22Rv1 (cell line): ENCODE data around the gene KDM5A.

ENCODE experiments used
- H3K27ac ChIP-seq: fragments of 450-650 bp; 2 replicates; pipeline ENCODE4 v1.5.1; 2017
- ZFX ChIP-seq: fragments of 450-650 bp; IDR thresholded peaks from 2 replicates; pipeline ENCODE4 v1.6.1; 2017; ENCODE audit warnings: antibody characterized with exemption, borderline replicate concordance
- TF ChIP-seq, protein P1 (sequence below): fragments of 450-650 bp; IDR thresholded peaks from 2 replicates; pipeline ENCODE4 v1.5.1; 2017; ENCODE audit warnings: mild to moderate bottlenecking

The KDM5A gene

DNA sequence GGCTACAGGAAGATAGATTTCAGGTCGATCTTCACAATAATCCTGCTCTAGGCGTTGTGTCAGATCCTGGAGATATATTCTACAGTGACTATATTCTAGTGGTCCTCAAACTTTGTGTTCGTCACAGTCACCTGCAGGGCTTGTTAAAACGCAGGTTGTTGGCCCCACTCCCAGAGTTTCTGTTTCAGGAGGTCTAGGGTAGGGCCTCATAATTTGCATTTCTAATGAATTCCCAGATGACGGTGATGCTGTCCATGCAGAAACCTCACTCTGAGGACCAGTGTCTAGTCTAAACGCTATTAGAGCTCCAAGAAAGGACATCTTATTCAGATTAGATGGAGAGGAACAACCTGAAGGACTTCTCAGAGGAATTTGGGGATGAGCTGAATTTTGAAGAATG, 113.3 kb downstream of the KDM5A start:
- TF ChIP-seq ZFX = no peak
- TF ChIP-seq, protein P1, sequence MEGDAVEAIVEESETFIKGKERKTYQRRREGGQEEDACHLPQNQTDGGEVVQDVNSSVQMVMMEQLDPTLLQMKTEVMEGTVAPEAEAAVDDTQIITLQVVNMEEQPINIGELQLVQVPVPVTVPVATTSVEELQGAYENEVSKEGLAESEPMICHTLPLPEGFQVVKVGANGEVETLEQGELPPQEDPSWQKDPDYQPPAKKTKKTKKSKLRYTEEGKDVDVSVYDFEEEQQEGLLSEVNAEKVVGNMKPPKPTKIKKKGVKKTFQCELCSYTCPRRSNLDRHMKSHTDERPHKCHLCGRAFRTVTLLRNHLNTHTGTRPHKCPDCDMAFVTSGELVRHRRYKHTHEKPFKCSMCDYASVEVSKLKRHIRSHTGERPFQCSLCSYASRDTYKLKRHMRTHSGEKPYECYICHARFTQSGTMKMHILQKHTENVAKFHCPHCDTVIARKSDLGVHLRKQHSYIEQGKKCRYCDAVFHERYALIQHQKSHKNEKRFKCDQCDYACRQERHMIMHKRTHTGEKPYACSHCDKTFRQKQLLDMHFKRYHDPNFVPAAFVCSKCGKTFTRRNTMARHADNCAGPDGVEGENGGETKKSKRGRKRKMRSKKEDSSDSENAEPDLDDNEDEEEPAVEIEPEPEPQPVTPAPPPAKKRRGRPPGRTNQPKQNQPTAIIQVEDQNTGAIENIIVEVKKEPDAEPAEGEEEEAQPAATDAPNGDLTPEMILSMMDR = no peak
- no peak overlapping the region for H3K27ac ChIP-seq

DNA sequence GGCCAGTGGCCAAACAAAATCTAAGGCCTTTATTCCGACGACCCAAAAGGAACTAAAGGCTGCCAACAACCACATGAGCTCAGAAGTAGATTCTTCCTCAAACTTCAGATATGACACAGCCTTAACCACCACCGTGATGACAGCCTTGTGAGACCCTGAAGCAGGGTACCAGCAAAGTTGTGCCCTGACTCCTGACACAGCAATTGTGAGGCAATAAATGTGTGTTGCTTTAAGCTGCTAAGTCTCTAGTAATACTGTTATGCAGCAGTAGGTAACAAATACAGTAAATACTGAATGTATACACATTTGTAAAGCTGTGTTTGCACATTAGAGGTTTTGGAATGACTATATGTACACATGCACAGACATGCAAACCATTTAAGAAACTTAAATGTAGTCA, 115.7 kb downstream of the KDM5A start:
- TF ChIP-seq, protein P1 = no peak
- no peak for TF ChIP-seq ZFX

DNA sequence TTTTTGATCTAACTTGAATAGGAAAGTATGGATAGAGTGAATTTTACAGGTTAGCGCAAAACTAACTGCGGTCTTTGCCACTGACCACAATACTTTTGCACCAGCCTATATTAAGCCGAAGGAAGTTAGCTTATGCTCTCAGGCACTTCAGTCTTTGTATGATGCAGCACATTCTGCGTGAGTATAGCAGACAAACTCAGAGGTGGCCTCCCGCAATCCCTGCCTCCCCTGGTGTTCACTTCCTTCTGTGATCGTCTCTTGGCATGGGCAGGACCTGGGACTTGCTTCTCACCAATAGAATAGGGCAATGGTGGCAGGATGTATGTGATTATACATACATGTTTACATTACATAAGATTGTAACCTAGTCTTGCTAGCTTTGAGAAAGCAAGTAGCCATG, 116.2 kb downstream of the KDM5A start:
- no peak overlapping the region for H3K27ac ChIP-seq
- TF ChIP-seq, protein P1 = no peak
- no peak for TF ChIP-seq ZFX

More for the DNA sequence above, 115.7 kb downstream of the KDM5A start:
- no peak overlapping the region for H3K27ac ChIP-seq

DNA sequence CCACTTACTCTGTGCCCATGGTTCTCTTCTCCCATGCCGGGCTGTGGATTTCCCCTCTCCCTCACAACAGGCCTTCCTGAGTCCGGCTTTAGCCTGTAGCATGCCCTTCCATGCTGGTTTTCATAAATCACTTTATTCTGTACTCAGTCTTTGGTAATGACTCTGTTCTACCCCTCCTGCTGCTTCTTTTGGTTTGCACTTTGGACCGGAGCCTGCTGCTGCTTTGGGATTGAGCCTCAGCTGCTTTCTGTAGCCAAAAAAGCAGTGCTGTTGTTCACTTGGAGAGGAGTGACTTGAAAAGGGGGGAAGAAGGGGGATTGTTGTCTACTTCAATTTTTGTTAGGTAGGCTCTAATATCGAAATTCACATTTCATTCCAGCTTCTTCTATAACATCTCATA, 118.0 kb downstream of the KDM5A start:
- H3K27ac ChIP-seq = no peak overlapping the region
- TF ChIP-seq, protein P1 = no peak
- no peak for TF ChIP-seq ZFX

DNA sequence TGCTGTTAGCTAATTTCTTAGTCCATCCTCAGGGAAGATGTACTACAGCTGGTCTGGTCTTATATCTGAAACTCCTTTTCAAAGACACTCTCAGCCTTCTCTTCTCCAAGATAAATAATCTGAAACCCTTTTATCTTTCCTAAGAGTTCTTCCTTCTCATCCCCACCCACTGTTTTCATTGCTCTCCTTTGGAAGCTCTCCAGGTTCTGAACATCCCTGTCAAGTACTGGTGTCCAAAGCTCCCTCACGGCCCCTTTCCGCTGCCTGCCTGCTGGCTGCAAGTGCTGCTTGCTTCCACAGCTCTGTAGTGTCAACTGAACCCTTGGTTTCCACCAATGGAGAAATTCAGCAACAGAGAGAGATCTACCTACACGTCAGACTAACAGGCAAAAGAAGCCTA, 119.9 kb downstream of the KDM5A start:
- no peak overlapping the region for H3K27ac ChIP-seq
- TF ChIP-seq, protein P1 = no peak
- TF ChIP-seq ZFX = no peak

DNA sequence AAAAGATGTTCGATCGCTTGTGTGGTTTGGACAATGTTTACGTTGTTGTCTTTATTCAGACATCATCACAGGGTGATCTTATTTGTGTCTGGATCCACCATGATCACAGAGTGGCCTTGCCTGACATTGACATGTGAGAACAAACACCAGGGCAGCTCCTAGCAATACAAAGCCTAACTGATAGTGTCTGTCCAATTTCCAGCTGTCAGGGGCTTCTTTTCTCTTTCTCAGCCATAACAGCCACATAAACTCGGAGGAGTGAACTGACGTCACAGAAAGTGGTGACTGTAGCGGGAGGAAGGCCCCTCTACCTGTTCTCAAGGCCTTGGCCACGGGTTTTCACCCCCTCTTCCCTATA, 120.7 kb downstream of the KDM5A start:
- H3K27ac ChIP-seq = no peak overlapping the region
- TF ChIP-seq, protein P1 = no peak
- TF ChIP-seq ZFX = no peak

DNA sequence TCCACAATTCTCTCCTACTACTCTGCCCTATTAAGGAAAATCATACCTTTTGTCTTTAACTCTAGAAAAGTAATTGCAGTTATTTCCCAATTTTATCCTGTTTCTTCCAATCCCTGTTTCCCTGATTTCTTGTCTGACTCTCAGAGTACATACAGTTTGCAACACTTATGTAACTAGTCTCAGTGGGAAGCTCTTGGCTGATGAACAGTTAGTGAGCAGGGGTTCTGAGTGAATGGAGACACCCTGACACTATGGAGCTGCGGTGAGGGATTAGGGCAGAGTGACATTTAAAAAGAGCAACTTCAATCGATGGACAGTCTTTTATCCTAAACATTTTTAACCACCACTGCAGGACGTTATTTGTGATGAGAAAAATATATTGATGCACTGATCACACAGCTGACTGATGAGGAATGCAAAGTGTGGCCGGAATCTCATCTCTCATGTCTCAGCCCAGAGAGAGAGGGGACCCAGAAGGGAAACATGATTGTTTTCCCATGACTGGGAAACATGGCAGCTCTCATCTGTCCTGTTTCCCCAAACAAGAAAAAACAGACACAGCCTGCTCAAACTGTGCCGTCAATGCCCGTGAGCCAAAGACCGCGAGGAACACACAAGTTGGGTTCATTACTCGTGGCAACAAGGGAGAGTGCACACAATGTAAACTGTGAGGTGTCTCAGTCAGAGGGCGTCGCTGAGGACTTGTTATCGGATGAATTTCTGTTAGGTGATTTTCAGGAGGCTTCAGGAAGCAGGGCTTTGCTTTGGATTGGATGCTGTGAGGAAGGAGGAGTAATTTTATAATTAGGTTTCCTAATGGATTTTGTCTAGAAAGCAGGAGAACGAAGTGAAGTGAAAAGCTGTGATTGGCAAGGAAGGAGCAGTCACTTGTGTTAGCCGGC, 121.3 kb downstream of the KDM5A start:
- TF ChIP-seq, protein P1 = no peak
- no peak for TF ChIP-seq ZFX
- no peak overlapping the region for H3K27ac ChIP-seq
